HEK293T (cell line): ENCODE data around the gene TTC9.

ENCODE experiments used
- BHLHE40 ChIP-seq: fragments of 450-650 bp; IDR thresholded peaks from 2 replicates; pipeline ENCODE4 v1.6.1; 2016; ENCODE audit warnings: mild to moderate bottlenecking, moderate library complexity, borderline replicate concordance
- CTBP1 ChIP-seq: fragments of 450-650 bp; IDR thresholded peaks from 2 replicates; pipeline ENCODE4 v1.6.1; 2016; ENCODE audit warnings: borderline replicate concordance
- ELF4 ChIP-seq: fragments of 450-650 bp; IDR thresholded peaks from 2 replicates; pipeline ENCODE4 v1.6.1; 2017; ENCODE audit warnings: antibody characterized with exemption
- FOXA1 ChIP-seq: fragments of 450-650 bp; IDR thresholded peaks from 2 replicates; pipeline ENCODE4 v1.6.1; 2016; ENCODE audit warnings: mild to moderate bottlenecking
- FOXK2 ChIP-seq: fragments of 450-650 bp; IDR thresholded peaks from 2 replicates; pipeline ENCODE4 v1.6.1; 2016; ENCODE audit warnings: mild to moderate bottlenecking
- FOXM1 ChIP-seq: fragments of 450-650 bp; IDR thresholded peaks from 2 replicates; pipeline ENCODE4 v1.6.1; 2017; ENCODE audit warnings: mild to moderate bottlenecking, borderline replicate concordance
- HDGF ChIP-seq: fragments of 450-650 bp; IDR thresholded peaks from 2 replicates; pipeline ENCODE4 v1.6.1; 2017; ENCODE audit warnings: antibody characterized with exemption, borderline replicate concordance
- L3MBTL2 ChIP-seq: fragments of 450-650 bp; conservative IDR thresholded peaks from 2 replicates; pipeline ENCODE4 v1.6.1; 2016; ENCODE audit warnings: mild to moderate bottlenecking
- NFRKB ChIP-seq: fragments of 450-650 bp; IDR thresholded peaks from 2 replicates; pipeline ENCODE4 v1.6.1; 2016; ENCODE audit warnings: mild to moderate bottlenecking, moderate library complexity
- SP1 ChIP-seq: fragments of 450-650 bp; IDR thresholded peaks from 2 replicates; pipeline ENCODE4 v1.6.1; 2017
- SUZ12 ChIP-seq: fragments of 450-650 bp; IDR thresholded peaks from 2 replicates; pipeline ENCODE4 v1.6.1; 2016; ENCODE audit warnings: mild to moderate bottlenecking
- TARDBP ChIP-seq: fragments of 450-650 bp; IDR thresholded peaks from 2 replicates; pipeline ENCODE4 v1.6.1; 2016
- ZNF384 ChIP-seq: fragments of 450-650 bp; IDR thresholded peaks from 2 replicates; pipeline ENCODE4 v1.6.1; 2016
- TF ChIP-seq, protein P1 (sequence below): fragments of 450-650 bp; IDR thresholded peaks from 2 replicates; pipeline ENCODE4 v1.6.1; 2016

DNA sequence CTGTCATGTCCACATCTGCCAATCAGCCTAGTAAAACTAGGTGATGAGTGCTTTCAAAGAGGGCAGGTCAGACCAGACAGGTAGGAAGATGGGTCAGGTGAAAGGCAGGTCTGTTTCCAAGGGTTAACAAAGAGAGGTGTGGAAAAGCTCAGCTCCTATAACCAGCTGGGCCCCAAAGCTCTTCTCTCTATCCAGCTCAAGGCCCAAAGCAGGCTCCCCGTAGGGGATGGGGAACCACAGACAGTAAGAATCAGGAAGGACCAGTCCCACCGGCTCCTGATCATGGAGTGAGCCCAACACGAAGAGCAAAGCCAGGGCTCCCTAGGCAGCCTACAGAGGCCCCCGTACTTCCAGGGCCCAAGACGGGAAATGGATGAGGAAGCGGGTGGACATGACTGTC, 83.2 kb downstream of the TTC9 start:
- TF ChIP-seq FOXM1, result no peak
- TF ChIP-seq FOXA1, result no peak
- no peak for TF ChIP-seq ELF4
- no peak for TF ChIP-seq CTBP1
- TF ChIP-seq HDGF, result no peak
- TF ChIP-seq SUZ12, result no peak
- no peak for TF ChIP-seq NFRKB
- no peak for TF ChIP-seq SP1
- TF ChIP-seq BHLHE40, result no peak
- TF ChIP-seq, protein P1, sequence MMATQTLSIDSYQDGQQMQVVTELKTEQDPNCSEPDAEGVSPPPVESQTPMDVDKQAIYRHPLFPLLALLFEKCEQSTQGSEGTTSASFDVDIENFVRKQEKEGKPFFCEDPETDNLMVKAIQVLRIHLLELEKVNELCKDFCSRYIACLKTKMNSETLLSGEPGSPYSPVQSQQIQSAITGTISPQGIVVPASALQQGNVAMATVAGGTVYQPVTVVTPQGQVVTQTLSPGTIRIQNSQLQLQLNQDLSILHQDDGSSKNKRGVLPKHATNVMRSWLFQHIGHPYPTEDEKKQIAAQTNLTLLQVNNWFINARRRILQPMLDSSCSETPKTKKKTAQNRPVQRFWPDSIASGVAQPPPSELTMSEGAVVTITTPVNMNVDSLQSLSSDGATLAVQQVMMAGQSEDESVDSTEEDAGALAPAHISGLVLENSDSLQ, result no peak
- no peak for TF ChIP-seq ZNF384
- no peak for TF ChIP-seq TARDBP
- TF ChIP-seq FOXK2, result no peak
- TF ChIP-seq L3MBTL2, result no peak
